ENCODE measurements around the gene MYRIP.
A peak's percentile ranks its signal among the peaks of the same experiment; 100 is the strongest.
"Not testable (repeated sequence)": the region's sequence is repeated elsewhere in the genome, so short reads cannot be mapped to it uniquely, and the experiment has no call there.

MYRIP gene

DNA sequence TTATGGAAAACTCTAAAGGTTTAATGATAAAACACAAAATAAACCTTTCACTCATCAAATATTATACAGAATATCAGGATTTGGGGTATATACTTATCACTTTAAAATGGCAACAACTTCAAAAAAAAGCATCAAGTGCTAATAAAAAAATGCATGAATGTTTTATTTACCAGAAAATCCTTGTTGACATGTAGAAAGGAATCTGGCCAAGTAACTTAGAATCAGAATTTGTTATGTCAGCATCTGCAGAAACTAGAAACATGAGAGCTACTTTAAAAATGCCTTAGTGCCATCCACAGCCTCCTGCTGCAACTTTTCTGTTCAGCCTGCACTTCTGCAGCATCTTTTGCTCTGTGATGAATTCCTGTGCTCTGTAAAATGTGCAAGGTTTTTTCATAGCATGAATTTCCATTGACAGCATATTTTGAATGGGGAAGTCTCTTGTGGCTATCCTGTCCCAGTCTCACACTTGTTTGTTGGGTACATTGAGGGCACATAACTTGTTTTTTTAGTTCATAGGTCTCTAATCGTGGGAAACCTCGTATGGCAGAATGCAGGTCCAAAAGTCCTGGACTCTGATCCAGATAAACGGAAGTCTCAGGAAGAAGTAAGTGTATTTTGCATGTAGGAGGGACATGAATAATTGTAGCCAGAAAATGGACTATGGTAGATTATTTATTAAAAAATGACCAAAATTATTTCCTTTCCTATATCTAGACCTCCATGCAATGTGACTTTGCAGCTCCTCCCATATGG is 21.1 kb upstream of the MYRIP start:
- no peak overlapping the region for H3K4me3 Mint-ChIP-seq
- no peaks in the 10 kb centered on the region for H3K4me1 Mint-ChIP-seq (ENCODE audit: low read depth)
- no peaks in the 10 kb centered on the region for H3K36me3 Mint-ChIP-seq (ENCODE audit: low read depth)
- no peak overlapping the region for H3K27ac Mint-ChIP-seq
- no peak for DNase-seq (ENCODE audit: low spot score)
- H3K9me3 Mint-ChIP-seq = no peaks in the 10 kb centered on the region
- H3K27me3 Mint-ChIP-seq (ENCODE audit: low read depth) = peaks cover 3% of the 10 kb centered on the region

DNA sequence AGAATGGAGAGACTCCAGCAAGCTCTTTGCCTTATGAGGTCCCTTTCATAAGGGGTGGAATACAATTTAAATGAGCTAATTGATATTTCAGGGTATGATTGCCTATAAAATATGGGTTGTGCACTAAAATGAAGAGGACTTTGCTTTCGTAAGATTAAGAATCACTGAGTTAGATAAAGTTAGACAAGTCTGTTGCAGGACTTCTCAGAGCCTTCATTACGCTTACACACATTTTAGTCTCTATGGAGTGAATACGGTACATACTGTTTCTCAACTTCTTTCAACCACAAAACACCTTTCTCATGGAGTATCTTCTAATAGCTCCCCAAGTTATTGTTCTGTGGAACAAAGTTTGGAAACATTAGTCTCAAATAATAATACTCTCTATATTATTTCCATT is 17.8 kb upstream of the MYRIP start:
- no peaks in the 10 kb centered on the region for H3K36me3 Mint-ChIP-seq (ENCODE audit: low read depth)
- DNase-seq (ENCODE audit: low spot score) = no peak
- H3K27ac Mint-ChIP-seq = no peak overlapping the region
- H3K9me3 Mint-ChIP-seq = no peaks in the 10 kb centered on the region
- H3K4me1 Mint-ChIP-seq (ENCODE audit: low read depth) = no peaks in the 10 kb centered on the region
- no peak overlapping the region for H3K4me3 Mint-ChIP-seq
- peaks cover 3% of the 10 kb centered on the region for H3K27me3 Mint-ChIP-seq (ENCODE audit: low read depth)

DNA sequence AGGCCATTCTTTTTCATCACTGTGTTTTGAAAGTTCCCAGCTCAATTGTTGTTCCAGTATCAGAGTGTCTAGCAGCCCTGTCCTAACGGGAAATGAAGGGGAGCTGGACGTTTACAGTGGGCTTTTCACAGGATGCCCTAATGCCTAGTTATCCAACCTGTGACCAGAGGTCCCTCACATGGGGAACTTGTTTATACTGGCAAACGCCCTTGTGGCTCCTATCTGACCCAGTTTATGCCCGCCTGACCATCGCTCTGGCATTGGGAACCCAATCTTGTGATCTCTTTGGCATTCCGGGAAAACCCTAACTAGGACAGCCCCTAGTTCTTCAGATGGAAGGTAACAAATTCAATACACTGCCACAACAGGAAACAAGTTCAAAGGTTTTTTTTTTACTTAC is 14.5 kb upstream of the MYRIP start:
- H3K9me3 Mint-ChIP-seq = no peaks in the 10 kb centered on the region
- no peak overlapping the region for H3K27ac Mint-ChIP-seq
- H3K4me1 Mint-ChIP-seq (ENCODE audit: low read depth) = no peaks in the 10 kb centered on the region

DNA sequence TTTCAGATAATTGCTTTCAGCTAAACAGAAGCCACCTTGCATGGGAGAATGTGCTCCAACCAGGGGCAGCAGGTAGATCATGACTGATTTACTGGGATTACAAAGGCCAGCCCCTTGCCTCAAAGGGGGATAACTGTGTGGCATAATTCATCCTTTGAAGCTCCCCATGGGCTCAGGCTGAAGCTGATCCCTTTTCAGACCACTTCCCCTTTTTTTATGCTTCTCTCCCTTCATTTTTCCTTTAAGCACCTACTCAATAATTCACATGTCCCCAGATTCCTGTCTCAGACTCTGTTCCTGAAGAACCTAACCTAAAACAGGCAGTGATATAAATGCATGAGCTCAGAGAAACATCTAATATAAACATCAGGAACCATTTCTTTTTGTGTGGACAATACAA is 8.2 kb upstream of the MYRIP start:
- DNase-seq (ENCODE audit: low spot score) = no peak
- Mint-ChIP-seq H3K4me1 (ENCODE audit: low read depth) (no peaks in the 10 kb centered on the region), H3K36me3 (ENCODE audit: low read depth) (no peaks in the 10 kb centered on the region), H3K9me3 (peaks cover 6% of the 10 kb centered on the region), H3K27ac (no peak overlapping the region), H3K27me3 (ENCODE audit: low read depth) (no peaks in the 10 kb centered on the region), H3K4me3 (no peak overlapping the region)

More for the DNA sequence above, 14.5 kb upstream of the MYRIP start:
- Mint-ChIP-seq H3K4me3 (no peak overlapping the region), H3K27me3 (ENCODE audit: low read depth) (no peaks in the 10 kb centered on the region), H3K36me3 (ENCODE audit: low read depth) (no peaks in the 10 kb centered on the region)
- no peak for DNase-seq (ENCODE audit: low spot score)

DNA sequence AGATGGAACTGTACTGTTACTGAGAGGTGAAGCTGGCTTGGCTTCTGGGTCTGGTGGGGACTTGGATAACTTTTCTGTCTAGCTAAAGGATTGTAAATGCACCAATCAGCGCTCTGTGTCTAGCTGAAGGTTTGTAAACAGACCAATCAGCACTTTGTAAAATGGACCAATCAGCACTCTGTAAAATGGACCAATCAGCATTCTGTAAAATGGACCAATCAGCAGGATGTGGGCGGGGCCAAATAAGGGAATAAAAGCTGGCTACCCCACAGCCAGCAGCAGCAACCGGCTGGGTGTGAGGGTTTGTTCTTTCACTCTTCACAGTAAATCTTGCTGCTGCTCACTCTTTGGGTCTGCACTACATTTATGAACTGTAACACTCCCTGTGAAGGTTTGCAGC is 6.9 kb upstream of the MYRIP start:
- not testable (repeated sequence) for H3K27me3 Mint-ChIP-seq (ENCODE audit: low read depth); H3K9me3 Mint-ChIP-seq; DNase-seq (ENCODE audit: low spot score); H3K36me3 Mint-ChIP-seq (ENCODE audit: low read depth); H3K27ac Mint-ChIP-seq; H3K4me1 Mint-ChIP-seq (ENCODE audit: low read depth); H3K4me3 Mint-ChIP-seq

DNA sequence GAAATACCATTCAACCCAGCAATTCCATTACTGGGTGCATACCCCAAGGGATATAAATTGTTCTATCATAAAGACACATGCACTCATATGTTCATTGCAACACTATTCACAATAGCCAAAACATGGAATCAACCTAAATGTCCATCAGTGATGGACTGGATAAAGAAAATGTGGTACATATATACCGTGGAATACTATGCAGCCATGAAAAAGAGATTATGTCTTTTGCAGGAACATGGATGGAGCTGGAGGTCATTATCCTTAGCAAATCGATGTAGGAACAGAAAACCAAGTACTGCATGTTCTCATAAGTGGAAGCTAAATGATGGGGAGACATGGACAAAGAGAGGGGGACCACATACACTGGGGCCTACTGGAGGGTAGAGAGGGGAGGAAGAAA is 5.5 kb upstream of the MYRIP start:
- Mint-ChIP-seq H3K27ac (no peak overlapping the region), H3K27me3 (ENCODE audit: low read depth) (peaks cover 22% of the 10 kb centered on the region), H3K9me3 (peaks cover 6% of the 10 kb centered on the region), H3K4me3 (no peak overlapping the region), H3K4me1 (ENCODE audit: low read depth) (no peaks in the 10 kb centered on the region), H3K36me3 (ENCODE audit: low read depth) (no peaks in the 10 kb centered on the region)
- no peak for DNase-seq (ENCODE audit: low spot score)

DNA sequence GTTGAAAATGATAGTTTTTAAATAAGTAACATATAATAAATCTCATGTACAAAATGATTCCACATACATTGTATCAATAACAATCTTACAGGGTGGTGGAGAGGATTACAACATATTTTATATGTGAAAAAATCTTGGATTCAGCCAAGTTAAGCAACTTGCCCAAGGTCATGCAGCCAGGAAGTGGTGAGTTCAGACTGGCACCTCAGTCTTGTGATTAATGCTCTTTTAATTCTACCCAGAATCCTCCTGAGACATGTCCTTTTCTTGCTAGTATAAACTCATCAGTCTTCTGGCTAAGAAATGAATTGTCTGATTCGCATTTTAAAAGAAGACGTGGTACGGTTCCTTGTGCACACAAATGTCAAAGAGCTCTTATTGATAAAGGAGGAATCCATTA is 4.5 kb upstream of the MYRIP start:
- Mint-ChIP-seq H3K27ac (no peak overlapping the region), H3K27me3 (ENCODE audit: low read depth) (peaks cover 25% of the 10 kb centered on the region), H3K4me3 (no peak overlapping the region)

DNA sequence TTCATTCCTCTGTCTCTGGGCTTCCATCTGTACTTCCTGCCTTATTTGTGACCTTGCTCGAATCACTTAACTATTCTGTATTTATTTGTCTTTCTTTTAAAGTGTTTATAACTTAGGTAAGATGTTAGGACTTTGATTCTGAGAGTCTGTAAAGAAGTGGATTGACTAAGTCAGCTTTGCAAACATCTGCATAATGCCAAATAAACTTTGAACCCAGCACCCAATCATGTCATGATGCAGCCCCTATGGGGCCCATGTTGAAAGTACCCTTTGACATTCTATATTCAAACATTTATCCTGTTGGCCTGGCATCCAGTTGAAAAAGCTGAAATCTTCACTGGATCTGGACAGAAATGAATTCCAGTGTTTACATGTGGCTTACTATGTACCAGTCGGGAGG is 3.8 kb upstream of the MYRIP start:
- H3K4me1 Mint-ChIP-seq (ENCODE audit: low read depth) = peaks cover 3% of the 10 kb centered on the region
- H3K27me3 Mint-ChIP-seq (ENCODE audit: low read depth) = peaks cover 32% of the 10 kb centered on the region
- H3K4me3 Mint-ChIP-seq = no peak overlapping the region
- no peaks in the 10 kb centered on the region for H3K36me3 Mint-ChIP-seq (ENCODE audit: low read depth)
- DNase-seq (ENCODE audit: low spot score) = no peak
- no peak overlapping the region for H3K27ac Mint-ChIP-seq
- peaks cover 6% of the 10 kb centered on the region for H3K9me3 Mint-ChIP-seq

More for the DNA sequence above, 4.5 kb upstream of the MYRIP start:
- no peaks in the 10 kb centered on the region for H3K4me1 Mint-ChIP-seq (ENCODE audit: low read depth)
- H3K9me3 Mint-ChIP-seq = peaks cover 6% of the 10 kb centered on the region
- no peaks in the 10 kb centered on the region for H3K36me3 Mint-ChIP-seq (ENCODE audit: low read depth)
- no peak for DNase-seq (ENCODE audit: low spot score)

DNA sequence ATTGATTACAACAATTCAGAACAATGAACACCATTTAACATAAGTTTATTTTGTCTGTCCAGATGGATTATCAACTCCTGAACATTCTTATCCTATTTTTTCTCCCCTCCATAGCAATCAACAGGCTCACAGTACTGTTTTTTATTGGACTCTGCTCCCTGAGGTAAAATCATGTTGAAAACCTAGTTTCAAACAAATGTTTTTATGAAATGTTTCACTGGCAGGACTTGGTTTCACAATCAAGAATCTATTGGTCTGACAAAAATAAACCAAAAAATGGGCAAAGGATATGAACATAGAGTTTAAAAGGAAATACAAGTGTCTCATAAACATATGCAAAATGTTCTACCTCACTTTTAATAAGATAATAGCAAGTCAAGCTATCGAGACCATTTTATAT is 2.6 kb upstream of the MYRIP start:
- H3K27me3 Mint-ChIP-seq (ENCODE audit: low read depth) = peaks cover 44% of the 10 kb centered on the region
- H3K27ac Mint-ChIP-seq = no peak overlapping the region
- peaks cover 3% of the 10 kb centered on the region for H3K4me1 Mint-ChIP-seq (ENCODE audit: low read depth)
- H3K36me3 Mint-ChIP-seq (ENCODE audit: low read depth) = no peaks in the 10 kb centered on the region
- no peak overlapping the region for H3K4me3 Mint-ChIP-seq
- H3K9me3 Mint-ChIP-seq = peaks cover 6% of the 10 kb centered on the region
- DNase-seq (ENCODE audit: low spot score) = no peak

DNA sequence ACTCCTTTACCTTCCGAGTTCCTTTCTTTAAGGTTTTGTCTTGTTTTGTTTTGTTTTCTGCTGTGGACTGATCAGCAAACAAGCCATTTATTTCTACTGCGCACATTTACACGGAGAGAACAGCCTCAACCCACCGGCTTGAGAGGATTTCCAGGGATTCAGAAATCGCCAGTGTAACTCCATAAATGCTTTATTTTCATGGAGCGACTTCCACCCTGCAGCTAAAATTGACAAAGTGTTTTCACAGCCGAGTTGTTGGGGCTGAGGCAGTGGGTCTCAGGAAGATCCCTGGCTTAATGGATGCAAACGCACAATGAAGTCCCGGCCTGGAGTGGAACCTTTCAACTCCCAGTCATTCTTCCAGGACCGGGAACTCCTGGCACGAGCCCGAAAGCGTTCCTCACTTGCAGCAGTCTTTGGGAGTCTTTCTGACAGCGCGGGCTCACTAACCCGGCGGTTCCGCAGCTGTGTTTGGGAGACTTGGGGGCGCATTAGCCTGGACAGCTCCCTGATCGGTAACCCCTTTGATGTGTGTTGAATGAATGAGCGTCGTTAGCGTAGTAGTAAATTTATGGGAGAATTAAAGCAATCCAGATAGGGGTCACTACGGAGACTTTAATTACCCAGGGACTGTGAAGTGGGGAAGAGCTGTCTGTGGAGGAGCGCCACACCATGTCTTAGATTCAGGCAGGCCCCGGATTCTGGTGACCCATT is 785 bp upstream of the MYRIP start:
- Mint-ChIP-seq H3K27me3 (ENCODE audit: low read depth) (peaks cover 51% of the 10 kb centered on the region), H3K4me1 (ENCODE audit: low read depth) (peaks cover 3% of the 10 kb centered on the region), H3K9me3 (peaks cover 5% of the 10 kb centered on the region), H3K27ac (no peak overlapping the region), H3K4me3 (peak overlapping the region; percentile 42), H3K36me3 (ENCODE audit: low read depth) (no peaks in the 10 kb centered on the region)
- no peak for DNase-seq (ENCODE audit: low spot score)

DNA sequence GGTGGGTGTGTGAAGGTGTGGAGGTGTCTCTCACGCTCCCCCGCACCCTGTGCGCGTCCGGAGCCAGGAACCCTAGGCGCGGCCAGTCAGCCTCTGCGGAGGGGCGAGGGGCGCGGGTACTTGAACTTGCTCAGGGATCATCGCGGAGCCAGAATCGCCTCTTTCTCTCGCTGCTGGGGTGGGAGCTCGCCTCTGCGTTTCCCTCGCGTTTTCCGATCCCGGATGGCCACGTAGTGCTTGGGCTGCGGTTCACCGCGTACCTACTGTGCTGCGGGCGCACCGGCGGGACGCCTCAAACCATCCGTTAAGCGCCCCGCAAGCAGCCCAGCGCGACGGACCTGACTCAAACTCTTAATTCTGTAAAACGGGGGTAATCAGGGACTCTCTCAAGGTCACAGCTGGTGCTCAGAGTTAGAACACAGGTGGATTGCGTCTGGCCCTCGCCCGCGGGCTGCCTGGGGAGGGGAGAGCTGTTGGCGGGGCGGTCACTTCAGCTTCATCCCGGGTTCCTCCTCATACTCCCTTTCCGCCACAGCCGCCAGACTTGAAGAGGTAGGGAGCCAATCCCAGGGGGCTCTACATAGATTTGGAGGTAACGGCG is 686 bp downstream of the MYRIP start:
- no peak for DNase-seq (ENCODE audit: low spot score)
- Mint-ChIP-seq H3K27ac (no peak overlapping the region), H3K27me3 (ENCODE audit: low read depth) (peaks cover 51% of the 10 kb centered on the region), H3K4me3 (peak overlapping the region; percentile 75), H3K4me1 (ENCODE audit: low read depth) (peaks cover 3% of the 10 kb centered on the region), H3K9me3 (no peaks in the 10 kb centered on the region), H3K36me3 (ENCODE audit: low read depth) (no peaks in the 10 kb centered on the region)

DNA sequence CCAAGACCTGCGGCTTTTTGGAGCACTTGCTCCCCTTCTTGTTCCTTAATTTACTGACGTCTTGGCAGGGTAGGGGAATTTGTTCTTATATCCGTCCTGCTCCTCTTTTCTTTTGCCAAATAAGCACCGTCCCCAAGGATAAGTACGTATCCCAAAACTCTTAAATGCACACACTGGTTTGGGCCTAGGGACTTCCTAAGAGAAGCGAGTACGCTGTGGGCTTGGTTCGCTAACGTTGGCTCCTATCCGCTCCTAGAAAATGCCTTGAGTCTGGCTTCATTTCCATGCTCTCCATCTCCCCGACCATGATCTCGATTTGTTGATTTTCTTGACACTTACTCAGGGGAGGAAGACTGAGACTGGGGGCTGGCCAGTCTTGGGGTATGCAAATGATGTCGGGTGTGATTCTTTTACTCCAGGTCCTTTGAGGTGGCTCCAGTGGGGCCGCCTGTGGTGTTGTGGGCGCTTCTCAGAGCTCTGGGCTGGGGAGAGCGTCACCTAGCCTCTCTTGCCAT is 1.3 kb downstream of the MYRIP start:
- Mint-ChIP-seq H3K4me3 (peak overlapping the region; percentile 40), H3K4me1 (ENCODE audit: low read depth) (peaks cover 3% of the 10 kb centered on the region), H3K27me3 (ENCODE audit: low read depth) (peaks cover 51% of the 10 kb centered on the region), H3K36me3 (ENCODE audit: low read depth) (no peaks in the 10 kb centered on the region), H3K27ac (no peak overlapping the region), H3K9me3 (no peaks in the 10 kb centered on the region)
- no peak for DNase-seq (ENCODE audit: low spot score)

DNA sequence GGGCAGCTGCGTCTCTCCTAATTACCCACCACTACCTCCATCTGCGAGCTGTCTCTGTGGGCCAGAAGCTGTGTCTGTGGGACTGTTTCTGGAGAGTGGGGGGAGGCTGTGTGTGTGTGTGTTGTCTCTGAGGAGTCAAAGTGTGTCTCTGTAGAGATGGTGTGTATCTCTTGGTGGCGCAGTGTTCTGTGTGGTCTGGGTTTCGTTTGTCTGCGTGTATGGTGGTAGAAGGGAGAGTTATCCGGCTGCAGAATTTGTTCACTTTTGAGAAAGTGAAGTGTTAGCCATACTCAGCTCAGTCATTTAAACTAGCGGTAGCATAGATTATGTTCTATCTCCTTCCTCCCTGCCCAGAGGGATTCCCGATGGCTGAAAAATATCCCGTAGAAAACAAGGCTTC is 2.2 kb downstream of the MYRIP start:
- no peaks in the 10 kb centered on the region for H3K9me3 Mint-ChIP-seq
- H3K27ac Mint-ChIP-seq = no peak overlapping the region
- DNase-seq (ENCODE audit: low spot score) = no peak
- H3K36me3 Mint-ChIP-seq (ENCODE audit: low read depth) = no peaks in the 10 kb centered on the region
- peaks cover 51% of the 10 kb centered on the region for H3K27me3 Mint-ChIP-seq (ENCODE audit: low read depth)
- no peak overlapping the region for H3K4me3 Mint-ChIP-seq
- H3K4me1 Mint-ChIP-seq (ENCODE audit: low read depth) = peaks cover 3% of the 10 kb centered on the region

DNA sequence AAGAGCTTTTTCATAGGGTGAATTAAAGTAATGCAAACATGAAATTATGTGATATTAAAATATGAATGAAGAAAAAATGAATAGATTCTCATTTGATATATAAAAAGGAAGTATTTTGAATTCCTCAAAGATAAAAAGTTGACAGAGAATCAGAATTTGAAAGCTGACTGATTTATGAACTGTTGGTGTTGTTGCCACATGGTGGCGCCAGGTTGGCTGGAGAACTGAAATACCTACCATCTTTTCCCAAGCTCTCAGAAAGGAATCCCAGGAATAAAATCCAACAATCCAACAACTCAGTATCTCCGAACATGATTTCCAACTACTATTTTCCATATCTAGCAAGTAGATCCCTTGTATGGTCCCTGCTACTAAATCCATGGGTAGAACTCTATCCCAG is 3.1 kb downstream of the MYRIP start:
- no peak overlapping the region for H3K4me3 Mint-ChIP-seq
- DNase-seq (ENCODE audit: low spot score) = no peak
- peaks cover 46% of the 10 kb centered on the region for H3K27me3 Mint-ChIP-seq (ENCODE audit: low read depth)

More for the DNA sequence above, 3.1 kb downstream of the MYRIP start:
- H3K4me1 Mint-ChIP-seq (ENCODE audit: low read depth) = peaks cover 3% of the 10 kb centered on the region
- H3K36me3 Mint-ChIP-seq (ENCODE audit: low read depth) = no peaks in the 10 kb centered on the region
- H3K27ac Mint-ChIP-seq = no peak overlapping the region
- H3K9me3 Mint-ChIP-seq = no peaks in the 10 kb centered on the region

Measured in T-helper 2 cell treated with Interferon-gamma antibody and Interleukin-4, amounts not matched to agents 5 μg/mL and 100 μg/mL, for 36 hours (primary cell).